Liver (tissue), 9 donors: ENCODE results near the gene HOXA3. TPM values are rescaled to one million over a fixed set of nuclear protein-coding genes. Genes with fewer than 3 reads are reported as not detected.

Experiments used
- DNase-seq: peaks from one replicate; pipeline ENCODE4 v3.0.0-alpha.2; 2017; ENCODE audit warnings: low spot score
- H3K27ac ChIP-seq, 2 donors: one replicate each; pipeline ENCODE4 v1.7.0; 2013; ENCODE audit warnings: inconsistent platforms in 2 of 2, low read length in 2 of 2, control low read depth in 1 of 2, low read depth in 1 of 2, mild to moderate bottlenecking in 1 of 2
- H3K27me3 ChIP-seq, 4 donors: one replicate each; pipeline versions ENCODE4 v1.6.1 to v1.7.0; 2013; ENCODE audit warnings: low read length in 3 of 4, inconsistent platforms in 1 of 4, mild to moderate bottlenecking in 1 of 4, moderate library complexity in 1 of 4; ENCODE audit not compliant: control insufficient read depth in 4 of 4, insufficient read depth in 4 of 4
- H3K36me3 ChIP-seq, 4 donors: one replicate each; pipeline versions ENCODE4 v1.6.1 to v1.7.0; 2013; ENCODE audit warnings: low read length in 3 of 4, mild to moderate bottlenecking in 3 of 4, low read depth in 1 of 4, moderate library complexity in 1 of 4; ENCODE audit not compliant: control insufficient read depth in 4 of 4, insufficient read depth in 3 of 4
- H3K4me1 ChIP-seq, 4 donors: one replicate each; pipeline versions ENCODE4 v1.6.1 to v1.7.0; 2013; ENCODE audit warnings: low read length in 3 of 4, mild to moderate bottlenecking in 3 of 4, moderate library complexity in 1 of 4; ENCODE audit not compliant: control insufficient read depth in 4 of 4, insufficient read depth in 4 of 4
- H3K4me3 ChIP-seq, 3 donors: one replicate each; pipeline versions ENCODE4 v1.6.1 to v1.7.0; 2013; ENCODE audit warnings: low read length in 3 of 3, control low read depth in 1 of 3, low read depth in 1 of 3, mild to moderate bottlenecking in 1 of 3
- H3K9ac ChIP-seq, 2 donors: one replicate each; pipeline ENCODE4 v1.7.0; 2013; ENCODE audit warnings: low read length in 2 of 2, mild to moderate bottlenecking in 2 of 2, moderate library complexity in 2 of 2, control low read depth in 1 of 2, low read depth in 1 of 2
- H3K9me3 ChIP-seq, 4 donors: one replicate each; pipeline versions ENCODE4 v1.6.1 to v1.7.0; 2013; ENCODE audit warnings: low read length in 3 of 4; ENCODE audit not compliant: control insufficient read depth in 4 of 4
- ATF3 ChIP-seq: IDR thresholded peaks from 2 replicates; pipeline ENCODE4 v1.6.1; 2016; ENCODE audit warnings: antibody characterized with exemption
- FOXA1 ChIP-seq: IDR thresholded peaks from 2 replicates; pipeline ENCODE4 v1.6.1; 2016; ENCODE audit warnings: antibody characterized with exemption
- FOXA2 ChIP-seq: IDR thresholded peaks from 2 replicates; pipeline ENCODE4 v1.6.1; 2016; ENCODE audit warnings: antibody characterized with exemption
- HNF4G ChIP-seq: IDR thresholded peaks from 2 replicates; pipeline ENCODE4 v1.6.1; 2016; ENCODE audit warnings: antibody characterized with exemption
- MAX ChIP-seq: IDR thresholded peaks from 2 replicates; pipeline ENCODE4 v1.6.1; 2016; ENCODE audit warnings: antibody characterized with exemption
- RAD21 ChIP-seq, 2 donors: IDR thresholded peaks; 2 replicates each; pipeline ENCODE4 v1.6.1; 2016; ENCODE audit warnings: antibody characterized with exemption in 2 of 2, mild to moderate bottlenecking in 2 of 2
- REST ChIP-seq: IDR thresholded peaks from 2 replicates; pipeline ENCODE4 v1.6.1; 2016; ENCODE audit warnings: antibody characterized with exemption, mild to moderate bottlenecking
- RXRA ChIP-seq, 2 donors: IDR thresholded peaks; 2 replicates each; pipeline ENCODE4 v1.6.1; 2017 to 2018; ENCODE audit warnings: antibody characterized with exemption in 2 of 2, mild to moderate bottlenecking in 1 of 2
- TAF1 ChIP-seq: conservative IDR thresholded peaks from 2 replicates; pipeline ENCODE4 v1.6.1; 2016; ENCODE audit warnings: antibody characterized with exemption, mild to moderate bottlenecking
- ZBTB33 ChIP-seq: IDR thresholded peaks from 2 replicates; pipeline ENCODE4 v1.6.1; 2016; ENCODE audit warnings: antibody characterized with exemption
- WGBS: extraction: QIAGEN DNeasy Blood & Tissue Kit; methylation state at CpG from one replicate; pipeline ENCODE4 v1.1.7; 2013; 5-methylcytosine and 5-hydroxymethylcytosine counted together
- polyA plus RNA-seq, 2 donors: library from polyadenylated mRNA; stranded (reverse) in 1 of 2; unstranded in 1 of 2; fragments of 200-250 nt in 1 of 2; fragments of >200 nt in 1 of 2; fragmentation: Nextera tagmentation in 1 of 2; extraction: Ambion mirVana in 1 of 2; gene quantifications; one replicate each; pipeline versions ENCODE4 v1.2.1 to v1.2.3, GENCODE V29; 2013 to 2015
- total RNA-seq, 2 donors: library from RNA; depleted of rRNA; stranded (reverse); fragments of >200 nt; gene quantifications; one replicate each; pipeline ENCODE4 v1.2.3, GENCODE V29; 2014
- donor health status: healthy.
- donor health status: healthy.
- donor health status: healthy.
- donor health status: healthy.
- donor health status: healthy.

HOXA3 gene
- total and polyA plus RNA-seq, 4 donors: 0.11 to 0.28 (median 0.20) TPM

GRCh38 chr7:27124096-27124901 lies 28.1 kb downstream of the HOXA3 start:
- H3K9ac ChIP-seq: no peak overlapping the region

GRCh38 chr7:27123477-27124053 lies 28.8 kb downstream of the HOXA3 start:
- H3K9me3 ChIP-seq: peaks cover 0 to 4% (median 0%) of the 10 kb centered on the region in 4 donors
- H3K4me3 ChIP-seq: no peak overlapping the region
- peaks cover 2 to 21% (median 11%) of the 10 kb centered on the region in 4 donors for H3K27me3 ChIP-seq
- no peak for TF ChIP-seq ATF3
- TF ChIP-seq RXRA (IDR thresholded peaks at IDR 0.05): no peak
- TF ChIP-seq REST: no peak
- no peak for TF ChIP-seq RAD21 (IDR thresholded peaks at IDR 0.05)
- no peak for TF ChIP-seq HNF4G
- no peak for DNase-seq
- H3K27ac ChIP-seq: no peak overlapping the region
- 39% methylated on average over 26 of the region's 26 CpGs for WGBS
- H3K4me1 ChIP-seq: peaks cover 4 to 16% (median 9%) of the 10 kb centered on the region in 4 donors
- H3K9ac ChIP-seq: no peak overlapping the region
- no peaks in the 10 kb centered on the region for H3K36me3 ChIP-seq

More at GRCh38 chr7:27124096-27124901, 28.1 kb downstream of the HOXA3 start:
- Histone ChIP-seq H3K9me3 (peaks cover 0 to 4% (median 0%) of the 10 kb centered on the region in 4 donors), H3K36me3 (no peaks in the 10 kb centered on the region), H3K27ac (no peak overlapping the region), H3K4me1 (peaks cover 4 to 16% (median 9%) of the 10 kb centered on the region in 4 donors), H3K27me3 (peaks cover 2 to 22% (median 9%) of the 10 kb centered on the region in 4 donors), H3K4me3 (no peak overlapping the region)
- TF ChIP-seq TAF1 (no peak), RXRA (IDR thresholded peaks at IDR 0.05) (no peak), ATF3 (no peak), FOXA2 (no peak), MAX (no peak), ZBTB33 (no peak), FOXA1 (no peak), RAD21 (IDR thresholded peaks at IDR 0.05) (no peak)
- peak; percentile 27 for DNase-seq
- WGBS: 25% methylated on average over 43 of the region's 43 CpGs
